Retinal pigment epithelial cell (primary cell): ENCODE data around the gene MPV17.

Source experiments
- DNase-seq: peaks from one replicate; pipeline ENCODE4 v3.0.0-alpha.2; 2010; ENCODE audit warnings: low read depth
- H3K4me3 ChIP-seq: 2 replicates; pipeline ENCODE4 v1.5.1; 2011; ENCODE audit warnings: mild to moderate bottlenecking, low read length, control low read depth, moderate library complexity
- CTCF ChIP-seq: conservative IDR thresholded peaks from 2 replicates; pipeline ENCODE4 v1.5.1; 2011; ENCODE audit warnings: low read depth, low read length, control low read depth, inconsistent platforms

MPV17 gene

DNA sequence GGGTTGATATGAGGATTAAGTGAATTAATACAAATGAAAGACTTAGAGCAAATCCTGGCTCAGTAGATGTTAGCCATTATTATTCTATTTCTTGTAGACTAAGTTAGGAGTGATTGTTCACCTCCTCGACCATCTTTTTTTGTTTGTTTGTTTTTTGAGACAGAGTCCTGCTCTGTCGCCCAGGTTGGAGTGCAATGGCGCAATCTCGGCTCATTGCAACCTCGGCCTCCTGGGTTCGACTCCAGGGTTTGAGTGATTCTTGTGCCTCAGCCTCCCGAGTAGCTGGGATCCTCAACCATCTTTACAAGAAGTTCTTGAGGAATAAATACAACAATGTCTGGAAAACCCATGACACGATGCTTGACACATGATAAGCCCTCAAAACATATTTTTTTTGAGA, 28.0 kb downstream of the MPV17 start:
- no peak for TF ChIP-seq CTCF
- no peak overlapping the region for H3K4me3 ChIP-seq
- no peak for DNase-seq

GRCh38 chr2:27291865-27292264, 31.0 kb downstream of the MPV17 start:
- DNase-seq, result no peak
- H3K4me3 ChIP-seq, result no peak overlapping the region

DNA sequence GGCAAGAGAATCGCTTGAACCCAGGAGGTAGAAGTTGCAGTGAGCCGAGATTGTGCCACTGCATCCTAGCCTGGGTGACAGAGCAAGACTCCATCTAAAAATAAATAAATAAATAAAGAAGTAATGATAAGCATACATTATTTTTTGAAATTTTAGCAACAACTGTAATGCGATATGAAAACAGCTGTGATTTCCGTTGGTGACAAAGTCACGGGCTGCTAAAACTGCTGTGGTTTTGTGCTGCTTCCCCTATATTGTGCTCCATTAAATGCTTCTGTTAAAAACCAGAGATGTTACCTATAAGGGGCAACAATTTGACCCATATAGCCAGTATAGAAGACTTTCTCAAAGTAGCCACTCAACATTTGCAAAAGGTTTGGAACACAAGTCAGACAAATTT, 32.3 kb downstream of the MPV17 start:
- no peak for DNase-seq
- no peak for TF ChIP-seq CTCF

More at GRCh38 chr2:27291865-27292264, 31.0 kb downstream of the MPV17 start:
- peak; percentile 16 for TF ChIP-seq CTCF

GRCh38 chr2:27288610-27289009, 34.3 kb downstream of the MPV17 start:
- no peak overlapping the region for H3K4me3 ChIP-seq
- no peak for TF ChIP-seq CTCF
- no peak for DNase-seq

More for the DNA sequence above, 32.3 kb downstream of the MPV17 start:
- H3K4me3 ChIP-seq, result no peak overlapping the region

- no peak for DNase-seq
- no peak overlapping the region for H3K4me3 ChIP-seq
- no peak for TF ChIP-seq CTCF
Measured at GRCh38 chr2:27285481-27285880, 37.4 kb downstream of the MPV17 start.

DNA sequence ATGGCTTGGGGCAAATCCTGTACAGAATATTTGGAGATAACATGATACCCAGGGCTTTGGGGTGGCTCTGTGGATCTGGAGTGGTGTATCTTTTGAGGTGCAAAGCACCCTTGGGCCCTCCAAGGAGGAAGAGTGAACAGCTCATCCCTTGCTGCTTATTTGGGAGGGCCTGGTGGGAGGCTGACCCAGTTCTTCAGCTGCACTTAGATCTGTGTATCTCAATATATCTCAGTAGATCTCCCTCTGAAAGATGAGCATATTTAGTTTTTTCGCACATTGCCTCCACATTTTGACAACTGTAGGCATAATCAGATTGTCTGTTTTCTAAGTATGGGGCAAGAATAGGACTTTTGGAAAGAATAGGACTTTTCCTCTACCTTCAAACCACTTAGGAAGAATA, 37.9 kb downstream of the MPV17 start:
- H3K4me3 ChIP-seq, result no peak overlapping the region
- DNase-seq, result no peak
- no peak for TF ChIP-seq CTCF

DNA sequence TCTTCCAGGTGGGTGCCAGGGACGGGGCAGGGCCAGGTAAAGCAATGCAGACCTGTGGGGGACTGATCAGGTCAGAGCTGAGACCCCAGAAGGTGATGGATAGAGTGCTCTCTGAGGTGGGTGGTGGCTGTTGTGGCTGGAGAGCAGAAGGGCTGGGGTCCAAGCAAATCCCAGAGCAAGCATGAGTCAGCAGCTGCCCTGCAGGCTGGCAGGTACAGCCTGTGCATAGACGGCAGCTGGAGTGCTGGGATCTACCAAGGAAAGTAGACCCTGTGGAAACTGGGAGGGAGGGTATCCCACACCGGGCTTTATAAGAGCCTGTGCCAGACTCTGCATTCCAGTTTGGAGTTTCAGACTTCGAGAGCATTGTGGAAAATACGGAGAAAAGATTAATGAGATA, 40.0 kb downstream of the MPV17 start:
- no peak for TF ChIP-seq CTCF
- DNase-seq, result no peak

More for the DNA sequence above, 40.0 kb downstream of the MPV17 start:
- H3K4me3 ChIP-seq, result no peak overlapping the region
